HS-27A (cell line): Measurements from ENCODE around the gene GGA1.

Experiments used
- DNase-seq: peaks from one replicate; pipeline ENCODE4 v3.0.0-alpha.2; 2012; ENCODE audit warnings: low read depth, missing footprints

GGA1 gene

DNA sequence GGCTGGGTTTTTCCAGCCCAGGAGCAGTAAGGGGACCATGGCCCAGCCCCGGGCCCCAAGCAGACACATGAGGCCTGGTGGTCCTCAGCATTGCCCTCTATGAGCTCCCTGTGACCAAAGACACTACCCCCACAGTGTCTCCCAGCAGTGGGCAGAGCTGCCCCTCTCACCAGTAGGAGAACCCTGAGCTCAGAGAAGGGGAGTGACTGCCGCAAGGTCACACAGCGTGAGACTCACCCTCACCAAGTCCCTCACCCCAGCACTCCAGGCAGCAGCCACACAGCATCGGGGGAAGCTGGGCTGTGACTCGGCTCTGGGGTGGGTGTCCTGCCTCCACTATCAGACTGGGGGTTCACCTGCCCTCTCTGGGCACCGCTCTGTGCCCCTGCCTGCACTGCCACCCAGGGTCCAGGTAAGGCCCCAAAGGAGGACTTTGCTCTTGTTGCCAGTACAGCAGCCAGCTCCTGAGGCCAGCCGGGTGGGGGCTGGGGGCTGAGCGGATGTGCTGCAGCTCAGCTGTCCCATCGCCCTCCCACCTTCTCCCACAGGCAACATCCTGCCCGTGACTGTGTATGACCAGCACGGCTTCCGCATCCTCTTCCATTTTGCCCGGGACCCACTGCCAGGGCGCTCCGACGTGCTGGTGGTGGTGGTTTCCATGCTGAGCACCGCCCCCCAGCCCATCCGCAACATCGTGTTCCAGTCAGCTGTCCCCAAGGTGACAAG is 23.0 kb downstream of the GGA1 start:
- no peak for DNase-seq

- DNase-seq: no peak
Observed at GRCh38 chr22:37632174-37633088, 23.8 kb downstream of the GGA1 start.

DNA sequence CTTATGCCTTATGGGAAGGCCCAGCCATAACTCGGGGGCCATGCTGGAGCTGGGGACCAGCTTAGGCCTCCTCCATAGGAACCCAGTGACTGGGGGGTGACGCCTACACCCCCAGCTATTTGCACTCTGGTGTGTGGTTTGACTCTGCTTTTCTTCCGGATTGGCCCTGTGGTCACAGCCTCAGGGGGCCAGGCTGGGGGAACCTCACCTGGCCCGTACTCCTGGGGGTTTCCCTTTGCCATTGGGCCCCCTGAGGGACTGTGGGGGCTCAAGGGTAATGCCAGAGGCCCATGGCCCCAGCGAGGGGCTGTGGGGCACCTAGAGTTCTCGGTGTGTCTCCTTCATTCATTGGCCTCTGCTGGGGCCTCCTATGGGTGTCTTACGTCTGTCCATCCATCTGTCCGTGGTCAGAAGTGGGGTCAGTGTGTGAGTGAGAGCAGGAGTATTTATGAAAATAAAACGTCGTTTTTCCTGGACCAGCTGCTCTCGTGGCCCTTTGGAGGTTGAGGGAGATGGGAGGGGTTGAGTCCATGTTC is 24.5 kb downstream of the GGA1 start:
- no peak for DNase-seq

DNA sequence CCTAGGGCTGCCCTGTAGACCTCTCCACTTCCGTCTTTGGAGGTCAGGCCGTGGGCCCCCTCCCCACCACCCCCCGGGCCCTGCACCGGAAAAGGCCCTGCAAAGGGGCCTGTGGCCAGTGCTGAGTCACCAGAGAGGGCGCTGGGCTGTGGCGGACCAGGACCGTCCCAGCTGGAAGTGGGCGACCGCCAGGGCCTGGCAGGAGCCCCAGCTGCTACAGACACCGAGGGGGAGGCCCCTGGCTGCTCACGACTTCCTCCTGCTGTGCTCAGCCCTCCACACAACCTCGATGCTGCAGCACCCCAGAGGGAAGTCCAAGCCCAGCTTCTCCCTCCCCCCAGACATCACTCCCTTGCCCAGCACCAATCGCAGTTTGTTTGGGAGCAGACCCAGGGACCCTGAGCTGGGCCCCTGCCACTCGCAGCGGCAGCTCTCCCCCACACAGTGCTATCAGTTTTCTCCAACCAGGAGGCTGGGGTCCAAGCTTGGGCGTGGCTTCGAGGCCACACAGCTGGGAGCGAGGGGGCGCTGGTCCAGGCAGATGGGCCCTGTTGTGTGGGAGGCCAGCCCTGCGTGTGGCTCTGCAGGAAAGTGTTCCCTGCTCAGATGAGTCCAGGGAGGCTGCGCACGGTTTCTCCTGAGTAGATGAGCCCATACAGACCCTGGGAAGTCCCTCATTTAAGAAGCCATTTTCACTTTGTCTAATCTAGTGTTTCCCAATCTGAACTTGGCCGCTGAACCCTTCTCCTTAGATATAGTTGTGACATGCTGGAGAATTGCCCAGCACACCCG is 25.2 kb downstream of the GGA1 start:
- DNase-seq: no peak

DNA sequence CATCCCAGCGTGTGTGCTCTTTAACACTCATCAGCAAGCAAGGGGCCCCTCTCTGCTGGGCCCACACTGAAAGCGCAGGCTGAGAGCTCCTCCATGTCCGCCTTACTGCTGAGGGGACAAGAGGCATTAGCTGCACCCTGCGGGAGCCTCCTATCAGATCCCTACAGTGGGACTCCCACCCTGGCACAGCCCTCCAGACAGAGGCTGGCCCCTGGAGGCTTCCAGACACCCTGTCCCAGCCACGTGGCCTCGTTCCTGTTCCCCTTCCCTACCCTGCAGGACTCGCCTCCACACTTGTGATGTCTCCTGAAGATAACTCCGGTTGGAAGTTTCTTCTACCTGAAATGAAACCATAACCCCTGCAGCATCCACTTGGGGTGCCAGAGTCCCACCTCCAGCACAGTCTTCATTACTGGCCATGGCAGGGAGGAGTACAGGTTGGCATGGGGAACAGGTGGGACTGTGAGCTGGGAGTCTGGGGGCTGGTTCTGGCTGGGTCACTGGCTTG is 25.8 kb downstream of the GGA1 start:
- DNase-seq: no peak

DNA sequence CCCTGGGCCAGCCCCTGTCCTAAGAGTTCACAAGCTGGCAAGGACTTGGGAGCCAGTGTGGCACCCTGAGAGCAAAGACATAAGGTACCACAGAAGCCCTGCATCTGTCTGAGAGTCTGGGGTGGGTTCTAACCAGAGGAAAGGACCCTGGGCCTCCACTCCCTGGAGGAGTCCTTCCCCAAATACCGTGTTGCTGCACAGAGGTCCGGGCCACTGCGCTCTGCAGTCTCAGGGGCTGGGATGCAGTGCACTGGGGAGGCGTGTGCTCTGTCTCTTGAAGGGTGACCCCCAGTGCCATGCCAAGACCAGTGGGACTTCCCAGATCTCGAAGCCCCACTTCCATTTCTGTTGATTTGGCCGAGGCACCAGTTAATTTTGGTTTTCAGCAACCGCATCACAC is 26.5 kb downstream of the GGA1 start:
- no peak for DNase-seq

GRCh38 chr22:37636186-37636948 is 27.7 kb downstream of the GGA1 start:
- DNase-seq: no peak

GRCh38 chr22:37636949-37637273 is 28.3 kb downstream of the GGA1 start:
- no peak for DNase-seq

GRCh38 chr22:37638391-37639069 is 29.9 kb downstream of the GGA1 start:
- no peak for DNase-seq

GRCh38 chr22:37639070-37639760 is 30.6 kb downstream of the GGA1 start, which contains the start of gene SH3BP1:
TSS of gene SH3BP1 (plus strand) at chr22:37639669. CDS start at chr22:37639788, 119 bp downstream.
- DNase-seq: no peak

GRCh38 chr22:37639771-37640590 is 31.3 kb downstream of the GGA1 start:
- DNase-seq: no peak

- DNase-seq: no peak
Observed at GRCh38 chr22:37640591-37641560, 32.2 kb downstream of the GGA1 start.

DNA sequence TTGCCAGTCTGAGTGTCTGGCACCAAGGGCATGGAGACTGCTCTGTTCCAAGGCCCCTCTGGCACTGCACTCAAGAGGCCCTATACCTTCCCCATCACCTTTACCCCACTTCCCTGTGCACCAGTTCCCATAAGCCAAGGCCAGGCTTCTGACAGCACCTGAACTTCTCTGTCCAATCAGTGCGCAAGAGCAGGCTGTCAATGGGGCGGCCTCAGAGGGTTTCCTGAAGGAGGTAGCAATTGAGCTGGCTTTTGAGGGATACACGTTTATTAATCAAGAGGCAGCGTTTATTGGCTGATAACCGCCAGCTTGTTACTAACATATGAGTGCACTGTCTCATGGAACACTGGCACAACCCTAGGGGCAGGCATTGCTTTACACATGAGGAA is 32.9 kb downstream of the GGA1 start:
- no peak for DNase-seq

DNA sequence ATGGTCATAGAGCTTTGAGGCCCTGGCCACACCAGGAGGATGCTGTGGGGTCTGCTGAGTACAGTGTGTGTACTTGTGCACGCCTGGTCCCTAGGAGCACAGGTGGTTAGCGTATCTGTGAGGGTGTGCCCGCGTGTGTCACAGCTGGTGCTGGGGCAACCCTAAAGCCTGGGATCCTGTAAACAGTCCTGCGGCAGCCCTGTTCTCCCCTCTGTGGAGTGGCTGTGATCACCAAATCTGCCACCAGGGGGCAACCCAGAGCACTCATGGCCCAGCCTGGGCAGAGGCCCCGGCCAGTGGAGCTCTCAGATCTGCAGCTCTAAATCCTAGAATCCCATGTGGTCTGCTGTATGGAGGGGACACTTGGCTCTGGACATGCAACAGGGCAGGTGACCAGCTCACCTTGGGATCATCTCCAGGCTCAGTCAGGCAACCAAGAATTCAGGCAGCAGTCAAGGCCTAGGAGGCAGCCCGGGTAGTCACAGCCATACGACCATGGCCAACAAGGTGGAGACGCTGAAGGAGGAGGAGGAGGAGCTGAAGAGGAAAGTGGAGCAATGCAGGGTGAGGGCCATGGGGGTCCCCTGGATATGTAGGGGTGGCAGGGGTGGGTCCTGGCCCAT is 34.7 kb downstream of the GGA1 start:
- no peak for DNase-seq

- DNase-seq: no peak
Observed at GRCh38 chr22:37647317-37647716, 38.7 kb downstream of the GGA1 start.

- no peak for DNase-seq
Observed at GRCh38 chr22:37647928-37648327, 39.3 kb downstream of the GGA1 start.

GRCh38 chr22:37650463-37651136 is 42.0 kb downstream of the GGA1 start:
- no peak for DNase-seq
